GOT3 (cell line): ENCODE results near the gene GPR61.

Experiments
- DNase-seq: peaks from one replicate; lab custom pipeline; 2025; ENCODE audit warnings: mixed read lengths; lab: John Stamatoyannopoulos, UW

The GPR61 gene

DNA sequence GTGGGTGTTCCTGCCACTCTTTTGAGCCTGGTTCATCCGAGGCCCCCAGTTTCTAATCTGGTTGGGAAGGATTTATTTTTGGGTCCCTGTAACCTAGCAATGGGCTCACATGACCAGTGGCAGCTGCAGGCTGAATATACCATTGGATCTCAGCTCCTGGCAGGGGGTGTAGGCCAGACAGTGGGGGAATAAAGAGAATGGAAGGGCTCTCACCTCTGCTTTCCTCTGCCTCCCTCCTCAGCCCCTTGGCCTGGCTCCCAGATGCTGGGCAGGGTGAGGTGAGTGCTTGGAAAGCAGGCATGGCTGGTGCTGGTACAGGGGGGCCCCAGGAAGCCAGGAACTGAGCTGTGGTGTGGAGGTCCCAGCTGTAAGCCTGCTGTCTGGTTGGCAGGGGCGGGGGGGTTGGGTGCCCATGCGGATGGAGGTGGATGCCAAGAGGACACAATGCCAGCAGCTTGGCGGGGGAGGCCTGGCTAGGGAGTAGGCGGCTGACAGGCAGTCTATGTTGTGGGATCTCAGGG is 3.6 kb upstream of the GPR61 start:
- DNase-seq = no peak

DNA sequence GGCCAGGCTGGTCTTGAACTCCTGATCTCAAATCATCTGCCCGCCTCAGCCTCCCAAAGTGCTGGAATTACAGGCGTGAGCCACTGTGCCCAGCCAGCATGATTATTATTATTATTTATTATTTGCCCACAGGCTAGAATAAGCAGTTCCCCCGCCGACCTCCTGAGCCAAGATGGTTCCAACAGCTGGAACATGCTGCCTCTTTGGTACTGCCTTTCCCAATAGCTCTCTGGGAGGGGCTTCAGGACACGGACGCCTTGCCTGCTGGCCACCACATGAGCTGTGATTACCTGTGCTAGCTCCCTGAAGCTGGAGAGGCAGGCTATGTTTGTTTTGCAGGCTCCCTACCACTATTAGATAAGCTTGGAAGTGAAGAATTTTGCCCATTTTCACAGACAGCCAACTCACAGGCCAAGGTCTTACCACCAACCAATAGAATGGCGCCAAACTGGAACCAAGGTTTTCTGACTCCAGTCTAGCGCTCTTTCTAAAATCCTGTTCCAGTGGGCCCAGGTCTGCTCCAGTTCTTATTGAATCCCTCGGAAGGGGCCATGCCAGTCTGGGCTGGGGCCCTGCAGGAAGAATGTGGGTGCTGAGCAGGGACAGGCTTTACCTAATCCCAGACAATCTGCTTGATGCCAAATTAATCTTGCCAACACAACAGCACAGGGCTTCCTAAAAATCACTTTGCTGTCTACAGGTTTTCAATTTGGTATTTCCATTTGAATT is 2.1 kb upstream of the GPR61 start:
- no peak for DNase-seq

GRCh38 chr1:109538827-109539555 is 681 bp upstream of the GPR61 start:
- DNase-seq = no peak

GRCh38 chr1:109541102-109541501 is 1.4 kb downstream of the GPR61 start:
- DNase-seq = no peak

DNA sequence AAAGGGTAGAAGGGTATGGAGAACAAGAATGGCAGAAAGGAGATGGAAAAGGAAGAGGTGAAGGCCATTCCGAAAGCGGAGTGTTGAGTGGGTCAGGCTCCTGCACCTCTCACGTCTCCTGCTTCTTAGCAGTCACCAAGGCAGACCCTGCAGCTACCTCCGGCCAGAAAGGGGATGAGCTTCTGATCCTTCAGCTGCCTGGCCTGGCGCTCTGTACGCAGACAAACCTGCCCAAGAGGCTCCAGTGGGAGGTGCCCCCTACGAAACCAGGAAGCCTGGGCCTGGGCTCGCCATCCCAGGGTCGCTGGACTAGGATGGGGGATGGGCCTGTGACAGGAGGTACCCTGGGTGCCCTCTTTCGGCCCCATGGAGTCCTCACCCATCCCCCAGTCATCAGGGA is 3.0 kb downstream of the GPR61 start:
- DNase-seq = no peak

- no peak for DNase-seq
Observed at GRCh38 chr1:109543283-109543987, 3.8 kb downstream of the GPR61 start.

- no peak for DNase-seq
Observed at GRCh38 chr1:109543988-109544735, 4.5 kb downstream of the GPR61 start.

- peak; percentile 9 for DNase-seq
Observed at GRCh38 chr1:109546311-109547109, 6.8 kb downstream of the GPR61 start.

DNA sequence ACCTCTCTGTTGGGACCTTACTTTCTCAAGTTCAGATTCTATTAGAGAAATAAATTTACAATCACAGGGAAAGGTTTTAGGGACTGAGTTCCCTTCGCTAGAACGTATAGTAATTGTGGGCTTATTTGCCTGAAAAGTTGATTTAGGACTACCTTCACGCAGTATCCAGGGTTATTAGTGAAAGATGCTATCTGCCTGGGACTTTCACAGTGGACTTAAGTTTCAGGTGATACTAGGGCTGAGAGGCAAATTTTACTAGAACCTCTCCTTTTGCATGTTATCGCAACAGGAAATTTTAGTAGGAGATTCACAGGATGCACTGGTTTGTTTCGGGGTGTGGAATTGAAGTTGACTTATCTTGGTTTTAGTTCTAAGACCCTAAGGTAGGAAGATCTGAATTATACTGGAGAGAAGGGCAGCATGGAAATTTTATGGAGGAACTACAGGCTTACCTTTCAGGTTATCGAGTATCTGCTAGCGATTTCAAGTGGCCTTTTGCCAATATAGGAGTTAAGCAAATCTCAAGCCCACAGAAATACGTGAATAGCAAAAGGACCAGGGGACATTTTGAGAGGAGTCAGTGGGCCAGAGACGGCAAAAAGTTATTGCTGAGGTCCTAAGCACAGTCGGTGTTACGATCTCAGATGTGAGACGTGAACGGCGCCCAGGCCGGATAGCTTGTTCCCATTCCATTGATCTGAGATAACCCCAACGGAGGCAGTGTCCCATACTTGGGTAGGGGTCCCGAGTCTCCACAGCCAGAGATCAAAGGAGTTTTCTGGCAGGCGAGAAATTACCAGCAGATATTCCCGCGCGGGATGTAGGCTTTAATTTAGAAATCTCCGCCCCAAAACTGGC is 8.0 kb downstream of the GPR61 start:
- no peak for DNase-seq

DNA sequence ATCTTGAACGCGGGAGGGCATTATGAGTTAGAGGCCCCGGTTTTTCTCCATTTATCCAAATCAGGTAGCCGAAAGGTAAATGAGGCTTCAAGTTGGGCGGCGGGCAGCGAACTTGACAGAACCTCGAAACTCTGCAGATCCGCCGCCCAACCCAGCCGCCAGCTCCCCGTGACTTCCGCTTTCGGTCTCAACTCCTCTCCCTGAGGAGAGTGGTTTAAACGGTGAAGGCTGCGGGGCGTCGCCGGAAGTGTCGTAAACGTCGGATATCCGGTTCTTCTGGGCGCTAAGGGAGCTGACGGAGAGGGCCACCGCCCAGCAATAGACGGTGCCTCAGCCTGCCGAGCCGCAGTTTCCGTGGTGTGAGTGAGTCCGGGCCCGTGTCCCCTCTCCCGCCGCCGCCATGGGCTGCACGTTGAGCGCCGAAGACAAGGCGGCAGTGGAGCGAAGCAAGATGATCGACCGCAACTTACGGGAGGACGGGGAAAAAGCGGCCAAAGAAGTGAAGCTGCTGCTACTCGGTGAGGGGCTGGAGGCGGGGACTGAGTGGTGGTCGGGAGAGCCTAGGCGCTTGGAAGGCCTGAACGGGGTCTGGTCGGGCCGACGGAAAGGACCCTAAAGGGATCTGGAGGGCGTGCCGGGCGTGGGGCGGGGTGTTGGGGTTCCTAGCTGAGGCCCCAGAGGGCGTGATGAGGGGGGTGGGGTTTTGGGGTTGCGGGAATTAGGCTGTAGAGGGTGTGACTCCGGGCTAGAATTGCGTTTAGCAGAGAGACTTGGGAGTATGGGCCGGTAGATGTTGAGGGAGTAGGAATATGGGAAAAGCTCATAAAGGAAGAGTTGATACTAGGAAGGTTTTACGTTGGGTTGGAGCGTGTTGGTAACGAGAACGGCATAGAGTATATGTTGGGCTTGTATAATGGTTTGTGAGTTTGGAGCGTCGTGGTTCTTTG is 8.9 kb downstream of the GPR61 start, which contains the start of gene GNAI3:
Gene GNAI3, plus strand, starts transcription at position 295 of the 947 bp plus-strand sequence. Its CDS starts 106 bp downstream, at position 401.
- peak; percentile 53 for DNase-seq

DNA sequence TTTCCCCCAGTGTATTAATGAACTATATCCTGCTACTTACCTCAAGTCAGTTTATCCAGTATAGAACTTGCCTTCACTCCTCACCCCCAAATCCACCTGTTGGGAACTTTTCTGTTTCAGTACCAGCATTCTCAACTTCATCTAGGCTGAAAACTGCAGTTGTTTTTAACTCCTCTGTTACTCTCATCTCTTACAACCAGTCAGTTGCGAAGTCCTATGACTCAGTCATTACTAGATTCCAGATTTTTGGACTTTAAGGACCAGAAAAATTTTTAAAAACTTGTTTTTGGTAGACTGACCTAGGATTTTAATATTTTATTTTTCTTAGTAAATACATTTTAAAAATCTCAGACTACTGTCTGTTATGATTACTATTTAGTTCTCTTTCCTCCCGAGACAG is 16.9 kb downstream of the GPR61 start:
- DNase-seq = no peak

GRCh38 chr1:109557520-109557919 is 17.8 kb downstream of the GPR61 start:
- DNase-seq = no peak

DNA sequence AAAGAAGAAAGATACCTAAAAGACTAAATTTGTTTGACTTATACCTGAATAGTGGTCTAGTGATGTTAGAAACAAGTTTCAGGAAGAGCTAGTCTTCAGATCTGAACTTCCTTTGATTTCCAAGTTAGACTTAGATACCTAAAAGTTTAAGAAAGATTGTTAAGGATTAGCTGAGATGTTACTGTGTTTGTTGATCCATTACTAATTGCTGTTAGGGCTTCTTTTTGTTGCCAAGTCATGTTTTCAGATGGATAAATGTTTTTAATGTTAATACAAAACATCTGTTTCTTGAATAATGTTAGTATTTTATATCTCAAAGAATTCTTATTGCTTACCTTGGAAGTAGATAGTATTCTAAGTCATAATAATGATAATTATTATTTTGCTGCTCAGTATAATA is 20.3 kb downstream of the GPR61 start:
- DNase-seq = no peak

DNA sequence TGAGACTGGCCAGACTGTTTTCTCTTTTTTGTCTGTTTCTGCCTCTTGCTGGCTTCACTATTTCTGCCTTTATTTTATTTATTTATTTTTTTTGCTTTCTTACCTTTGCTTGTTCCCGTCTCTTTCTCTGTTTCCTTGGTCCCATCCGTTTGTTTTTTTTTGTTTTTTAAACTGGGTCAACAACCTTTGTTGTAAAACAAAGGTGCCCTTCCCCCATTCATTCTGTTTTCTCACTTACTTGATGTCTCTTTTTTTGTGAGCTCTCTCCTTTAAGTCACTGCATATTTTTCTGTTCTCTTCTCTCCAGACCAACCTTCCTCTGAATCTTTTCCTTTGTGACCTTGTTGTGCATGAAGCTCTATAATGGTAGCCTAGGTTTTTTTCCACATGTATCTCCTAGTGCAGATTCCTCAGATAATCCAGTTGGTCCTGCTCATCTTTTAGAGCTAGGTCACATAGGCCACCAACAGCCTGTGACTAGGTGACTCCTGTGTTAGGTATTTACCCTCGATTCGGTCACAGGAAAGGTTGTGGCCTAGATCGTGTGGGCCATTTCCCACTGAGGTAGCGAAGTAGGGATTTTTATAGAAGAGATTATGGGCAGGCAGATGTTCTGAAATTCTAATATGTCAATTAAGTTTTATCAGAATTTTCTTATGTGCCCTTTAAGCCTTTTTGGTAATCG is 24.7 kb downstream of the GPR61 start:
- no peak for DNase-seq

GRCh38 chr1:109565241-109565640 is 25.6 kb downstream of the GPR61 start:
- no peak for DNase-seq

- no peak for DNase-seq
Observed at GRCh38 chr1:109566982-109567381, 27.3 kb downstream of the GPR61 start.

DNA sequence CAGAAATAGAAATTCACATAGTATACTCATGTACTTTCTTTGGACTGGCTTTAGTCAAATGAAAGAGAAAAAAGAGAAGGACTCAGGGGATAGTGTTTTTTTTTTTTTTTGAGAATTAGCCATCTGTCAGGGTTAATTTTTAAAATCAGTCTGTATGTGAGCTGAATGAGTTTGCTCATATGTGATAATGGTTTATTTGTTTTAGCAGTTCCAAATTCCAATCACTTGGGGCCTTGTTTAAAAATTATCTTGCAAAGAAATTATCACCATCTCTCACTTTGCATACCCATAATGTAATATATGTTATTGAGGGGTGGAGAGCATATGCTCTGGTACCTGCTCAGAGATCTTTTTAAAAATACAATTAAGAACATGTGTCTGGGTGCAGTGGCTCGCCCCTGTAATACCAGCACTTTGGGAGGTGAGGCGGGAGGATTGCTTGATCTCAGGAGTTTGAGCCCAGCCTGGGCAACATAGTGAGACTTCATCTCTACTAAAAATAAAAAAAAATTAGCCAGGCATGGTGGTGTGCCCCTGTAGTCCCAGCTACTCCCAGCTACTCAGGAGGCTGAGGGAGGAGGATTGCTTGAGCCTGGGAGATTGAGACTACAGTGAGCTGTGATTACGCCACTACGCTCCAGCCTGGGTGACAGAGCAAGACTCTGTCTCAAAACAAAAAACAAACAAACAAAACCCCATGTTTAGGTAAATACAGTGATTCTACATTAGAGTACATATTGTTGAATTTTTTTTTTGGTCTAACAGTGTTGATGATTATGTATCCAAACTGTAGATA is 28.4 kb downstream of the GPR61 start:
- no peak for DNase-seq
